Activated naive CD8-positive, alpha-beta T cell treated with anti-CD3 and anti-CD28 coated beads, Interleukin-2, amount 10 ng/mL, durations not matched to agents 7 days and 5 days (primary cell): ENCODE results near the gene GGNBP2. TPM values are rescaled to one million over a fixed set of nuclear protein-coding genes. Genes with fewer than 3 reads are reported as not detected.

Source experiments
- ATAC-seq: fragments of 150-1000 bp; cut with Tn5 transposase; one replicate; pipeline ENCODE4 v1.10.0; 2021; ENCODE audit warnings: low read depth, moderate library complexity
- POLR2A ChIA-PET: fragments of 350-600 bp; sonication (Branson Sonifier 250); formaldehyde crosslinking; loops from one replicate; lab custom pipeline; 2021; ENCODE audit warnings: antibody characterized with exemption; lab: Charles Lee
- DNase-seq: peaks from one replicate; pipeline ENCODE4 v3.0.0; 2021
- H3K27ac Mint-ChIP-seq: one replicate; pipeline ENCODE4 v1.8.0; 2022; ENCODE audit warnings: mild to moderate bottlenecking, mixed read lengths
- H3K27me3 Mint-ChIP-seq: one replicate; pipeline ENCODE4 v1.8.0; 2022; ENCODE audit warnings: mild to moderate bottlenecking, moderate library complexity, mixed read lengths
- H3K36me3 Mint-ChIP-seq: one replicate; pipeline ENCODE4 v1.8.0; 2021; ENCODE audit warnings: mild to moderate bottlenecking, mixed read lengths
- H3K4me1 Mint-ChIP-seq: one replicate; pipeline ENCODE4 v1.8.0; 2021; ENCODE audit warnings: mixed read lengths
- H3K4me3 Mint-ChIP-seq: one replicate; pipeline ENCODE4 v1.8.0; 2022; ENCODE audit warnings: mild to moderate bottlenecking, moderate library complexity, mixed read lengths
- H3K9me3 Mint-ChIP-seq: one replicate; pipeline ENCODE4 v1.8.0; 2021; ENCODE audit warnings: mixed read lengths
- total RNA-seq, 2 experiments: library from RNA; stranded (reverse); gene quantifications; one replicate each; pipeline ENCODE4 v1.2.3, GENCODE V29; 2021

Gene GGNBP2, protein sequence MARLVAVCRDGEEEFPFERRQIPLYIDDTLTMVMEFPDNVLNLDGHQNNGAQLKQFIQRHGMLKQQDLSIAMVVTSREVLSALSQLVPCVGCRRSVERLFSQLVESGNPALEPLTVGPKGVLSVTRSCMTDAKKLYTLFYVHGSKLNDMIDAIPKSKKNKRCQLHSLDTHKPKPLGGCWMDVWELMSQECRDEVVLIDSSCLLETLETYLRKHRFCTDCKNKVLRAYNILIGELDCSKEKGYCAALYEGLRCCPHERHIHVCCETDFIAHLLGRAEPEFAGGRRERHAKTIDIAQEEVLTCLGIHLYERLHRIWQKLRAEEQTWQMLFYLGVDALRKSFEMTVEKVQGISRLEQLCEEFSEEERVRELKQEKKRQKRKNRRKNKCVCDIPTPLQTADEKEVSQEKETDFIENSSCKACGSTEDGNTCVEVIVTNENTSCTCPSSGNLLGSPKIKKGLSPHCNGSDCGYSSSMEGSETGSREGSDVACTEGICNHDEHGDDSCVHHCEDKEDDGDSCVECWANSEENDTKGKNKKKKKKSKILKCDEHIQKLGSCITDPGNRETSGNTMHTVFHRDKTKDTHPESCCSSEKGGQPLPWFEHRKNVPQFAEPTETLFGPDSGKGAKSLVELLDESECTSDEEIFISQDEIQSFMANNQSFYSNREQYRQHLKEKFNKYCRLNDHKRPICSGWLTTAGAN
- total RNA-seq: 100 to 1,000 TPM; 134 to 136 TPM

DNA sequence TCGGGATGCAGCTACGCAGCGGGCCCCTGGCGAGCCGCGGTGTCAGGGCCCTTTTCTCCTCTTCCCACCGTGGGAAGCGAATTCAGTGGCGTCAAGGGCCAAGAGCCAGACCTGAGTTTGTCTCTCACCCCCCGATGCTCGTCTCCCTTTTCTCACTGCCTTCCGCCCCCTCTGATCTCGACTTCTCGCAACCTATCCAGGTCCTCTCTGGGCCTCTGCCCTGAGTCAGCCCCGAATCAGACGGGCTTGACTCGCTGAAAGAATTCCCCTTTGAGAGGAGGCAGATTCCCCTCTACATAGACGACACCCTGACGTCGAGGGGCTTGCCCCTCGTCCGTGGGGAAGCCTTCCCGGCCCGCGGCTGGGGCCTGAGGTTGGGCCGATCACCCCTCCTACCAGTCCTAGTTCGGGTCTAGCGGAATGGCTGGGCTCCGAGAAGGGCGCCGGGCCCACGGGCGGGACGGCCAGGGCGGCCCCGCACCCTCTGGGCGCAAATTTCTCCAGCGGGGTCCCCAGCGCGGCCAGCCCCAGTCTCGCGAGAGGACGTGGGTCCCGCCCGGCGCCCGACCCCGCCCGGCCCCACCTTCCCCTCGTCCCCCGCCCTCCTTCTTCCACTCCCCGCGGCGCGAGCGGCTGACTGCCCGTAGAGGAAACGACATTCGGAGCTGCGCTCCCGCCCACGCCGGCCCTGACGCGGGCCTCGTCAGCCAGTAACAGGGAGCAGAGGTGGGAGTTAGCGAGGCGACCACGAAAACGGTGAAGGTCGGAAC lies at the start of gene GGNBP2:
Gene GGNBP2 (plus strand): TSS at position 613 of the 770 bp plus-strand sequence. CDS start 806 bp downstream, outside the sequence.
- Mint-ChIP-seq H3K9me3 (no peaks in the 10 kb centered on the region), H3K4me3 (peak within 1 kb of the TSS; percentile 98), H3K36me3 (peaks cover 23% of the 10 kb centered on the region), H3K27me3 (no peaks in the 10 kb centered on the region), H3K4me1 (peaks cover 27% of the 10 kb centered on the region), H3K27ac (peak within 1 kb of the TSS; percentile 98)
- ATAC-seq (peak; percentile 70), DNase-seq (peak; percentile 93)
- POLR2A ChIA-PET: interaction anchor here (0.5 to 6.3 kb wide), 7 partner anchors 9 to 864 kb away, joined by 3 to 122 read pairs (median 12); partner anchors contain the start of genes MRM1, MYO19, PIGW and ZNHIT3

DNA sequence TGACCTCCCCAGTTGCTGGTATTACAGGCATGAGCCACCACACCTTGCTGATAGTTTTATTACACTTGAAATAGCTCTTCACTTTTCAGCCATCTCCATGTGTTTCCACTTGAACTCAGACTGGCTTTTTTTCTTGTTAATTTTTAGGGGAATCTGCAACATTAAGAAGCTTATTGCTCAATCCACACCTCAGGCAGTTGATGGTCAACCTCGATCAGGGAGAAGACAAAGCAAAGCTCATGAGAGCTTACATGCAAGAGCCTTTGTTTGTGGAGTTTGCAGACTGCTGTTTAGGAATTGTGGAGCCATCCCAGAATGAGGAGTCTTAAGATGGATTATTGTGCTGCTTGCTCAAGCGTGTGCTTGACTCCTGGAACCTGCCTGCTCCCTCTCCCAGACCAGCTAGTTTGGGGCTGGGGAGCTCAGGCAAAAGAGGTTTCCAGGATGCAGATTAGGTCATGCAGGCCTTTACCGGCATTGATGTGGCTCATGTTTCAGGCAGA lies 49.6 kb upstream of the GGNBP2 start:
- peaks cover 17% of the 10 kb centered on the region for H3K36me3 Mint-ChIP-seq
- H3K4me1 Mint-ChIP-seq: peaks cover 5% of the 10 kb centered on the region
- POLR2A ChIA-PET: interaction anchor here (0.7 to 1.2 kb wide), 2 partner anchors 9 to 10 kb away, joined by 3 to 4 read pairs; partner anchors contain the start of gene ZNHIT3
- no peaks in the 10 kb centered on the region for H3K27me3 Mint-ChIP-seq
- no peaks in the 10 kb centered on the region for H3K9me3 Mint-ChIP-seq
- no peak overlapping the region for H3K4me3 Mint-ChIP-seq
- DNase-seq (no peak), ATAC-seq (no peak)
- peak overlapping the region; percentile 13 for H3K27ac Mint-ChIP-seq

DNA sequence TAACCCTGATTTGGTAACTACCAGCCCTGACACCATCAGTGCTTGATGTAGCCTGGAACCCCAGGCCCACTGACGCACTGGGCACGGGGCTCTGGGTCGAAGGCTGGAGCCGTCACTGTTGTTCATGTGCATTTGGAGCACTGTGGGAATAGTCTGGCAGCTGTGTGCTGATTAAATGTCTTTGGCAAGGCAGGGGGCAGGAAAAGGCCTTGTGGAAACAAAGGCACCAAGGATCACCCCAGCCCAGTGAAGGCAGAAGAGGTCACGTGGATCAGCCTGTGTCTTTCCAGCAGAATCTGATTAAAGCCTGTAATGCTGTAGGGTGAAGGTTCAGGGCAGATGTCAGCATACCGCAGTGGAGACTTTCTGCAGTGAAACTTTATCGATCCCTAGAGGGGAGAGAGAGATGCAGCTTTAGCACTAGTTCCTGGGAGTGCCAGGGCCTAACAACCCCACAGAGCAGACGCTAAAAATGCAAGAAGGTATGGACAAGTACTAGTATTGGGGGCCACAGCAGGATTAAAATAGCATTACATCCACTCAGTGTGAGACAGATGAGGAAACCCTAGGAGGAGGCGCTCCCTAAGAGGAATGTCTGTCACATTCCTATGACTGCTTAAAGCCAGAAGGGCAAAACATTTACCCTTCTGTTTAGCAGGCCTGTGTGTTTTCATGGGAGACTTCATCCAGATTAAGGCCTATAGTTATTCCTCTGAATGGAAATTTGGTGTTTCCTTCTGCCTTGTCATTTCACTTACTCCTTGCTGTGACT lies 48.5 kb upstream of the GGNBP2 start:
- H3K4me3 Mint-ChIP-seq: no peak overlapping the region
- DNase-seq: no peak
- POLR2A ChIA-PET: no interaction called here
- H3K9me3 Mint-ChIP-seq: no peaks in the 10 kb centered on the region
- peaks cover 14% of the 10 kb centered on the region for H3K36me3 Mint-ChIP-seq
- no peak for ATAC-seq
- no peak overlapping the region for H3K27ac Mint-ChIP-seq
- no peaks in the 10 kb centered on the region for H3K27me3 Mint-ChIP-seq
- H3K4me1 Mint-ChIP-seq: peaks cover 3% of the 10 kb centered on the region

DNA sequence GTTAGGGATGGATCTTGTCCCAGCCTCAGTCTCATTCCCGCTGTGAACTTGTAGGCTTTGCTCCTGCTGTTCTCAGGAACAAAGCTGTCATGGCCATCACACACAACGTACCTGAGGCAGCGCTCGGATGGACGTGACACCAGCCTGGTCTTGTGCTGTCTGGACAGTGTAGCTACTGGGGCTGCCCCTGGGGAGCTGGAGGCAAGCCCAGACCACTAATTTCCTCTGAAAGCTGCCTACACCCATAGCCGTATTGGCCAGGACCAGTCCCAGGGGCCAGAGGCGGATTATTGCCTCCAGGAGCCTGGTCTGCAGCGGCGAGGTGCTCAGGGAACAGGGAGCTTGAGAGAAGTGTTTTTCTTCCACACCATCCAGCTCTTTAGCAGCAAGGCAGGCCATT lies 46.6 kb upstream of the GGNBP2 start:
- Mint-ChIP-seq H3K36me3 (peaks cover 8% of the 10 kb centered on the region), H3K9me3 (no peaks in the 10 kb centered on the region), H3K27me3 (no peaks in the 10 kb centered on the region), H3K4me3 (no peak overlapping the region), H3K27ac (no peak overlapping the region), H3K4me1 (peaks cover 1% of the 10 kb centered on the region)
- ATAC-seq (no peak), DNase-seq (no peak)
- POLR2A ChIA-PET: interaction anchor here (0.7 kb wide), 1 partner anchor 8 kb away, joined by 3 read pairs; no protein-coding TSS in a partner anchor

DNA sequence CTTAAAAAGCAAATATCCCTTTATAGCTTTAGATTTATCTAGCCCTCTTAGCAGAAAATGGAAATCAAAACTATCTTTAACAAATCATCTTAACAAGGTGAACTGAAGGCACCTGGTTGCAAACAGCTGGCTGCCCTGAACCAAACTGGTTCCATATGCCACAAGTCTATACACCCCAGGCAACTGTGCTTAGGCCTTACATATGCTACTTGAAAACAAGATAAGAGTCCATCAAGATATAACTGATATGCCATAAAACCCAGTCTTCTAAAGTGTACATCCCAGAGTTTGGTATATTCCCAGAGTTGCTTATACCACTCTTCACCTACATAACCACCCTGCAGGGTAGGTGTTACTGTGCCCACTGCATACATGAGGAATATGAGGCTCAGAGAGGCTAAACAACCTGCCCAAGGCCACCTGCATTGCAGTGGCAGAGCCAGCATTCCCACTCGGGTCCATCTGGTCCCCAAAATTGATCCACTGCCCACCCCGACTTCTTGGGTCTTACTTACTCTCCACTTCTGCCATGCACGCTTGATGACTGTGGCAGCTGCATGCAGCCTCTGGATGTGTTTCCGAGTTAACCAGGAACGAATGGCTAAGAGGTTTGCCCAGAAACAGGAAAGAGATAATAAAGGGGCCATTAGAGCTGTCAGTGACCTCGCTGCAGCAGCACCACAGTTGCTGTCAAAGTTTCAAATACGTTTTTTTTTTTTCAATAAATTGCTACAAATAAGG lies 46.0 kb upstream of the GGNBP2 start:
- no peak overlapping the region for H3K4me3 Mint-ChIP-seq
- POLR2A ChIA-PET: no interaction called here
- H3K9me3 Mint-ChIP-seq: no peaks in the 10 kb centered on the region
- H3K4me1 Mint-ChIP-seq: peaks cover 2% of the 10 kb centered on the region
- H3K27ac Mint-ChIP-seq: no peak overlapping the region
- peaks cover 8% of the 10 kb centered on the region for H3K36me3 Mint-ChIP-seq
- ATAC-seq: no peak
- no peaks in the 10 kb centered on the region for H3K27me3 Mint-ChIP-seq
- no peak for DNase-seq

DNA sequence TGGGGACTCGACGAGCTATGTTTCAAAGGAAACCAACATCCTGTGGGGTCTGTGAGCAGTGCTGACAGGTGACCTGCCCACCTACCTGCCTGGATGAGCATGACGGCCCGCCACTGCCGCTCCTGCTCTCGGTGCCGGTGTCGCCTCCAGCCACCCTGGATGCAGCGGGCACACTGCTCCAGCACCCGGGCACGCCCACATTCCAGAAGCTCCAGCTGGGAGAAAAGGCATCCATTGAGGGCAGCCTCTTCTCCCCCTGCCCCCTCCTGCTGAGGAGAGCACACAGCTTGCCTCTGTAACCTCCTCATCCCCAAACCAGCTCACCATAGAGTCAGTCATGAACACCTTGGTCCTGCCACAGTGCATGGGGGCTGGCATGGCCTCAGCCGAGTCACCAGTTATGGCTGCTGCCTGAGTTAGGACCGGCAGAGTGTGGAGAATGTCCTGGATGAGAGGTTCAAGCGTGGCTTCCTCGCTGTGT lies 43.9 kb upstream of the GGNBP2 start:
- H3K36me3 Mint-ChIP-seq: peaks cover 12% of the 10 kb centered on the region
- DNase-seq (no peak), ATAC-seq (no peak)
- POLR2A ChIA-PET: no interaction called here
- no peaks in the 10 kb centered on the region for H3K9me3 Mint-ChIP-seq
- H3K27me3 Mint-ChIP-seq: no peaks in the 10 kb centered on the region
- H3K4me1 Mint-ChIP-seq: peaks cover 3% of the 10 kb centered on the region
- H3K27ac Mint-ChIP-seq: no peak overlapping the region
- no peak overlapping the region for H3K4me3 Mint-ChIP-seq

DNA sequence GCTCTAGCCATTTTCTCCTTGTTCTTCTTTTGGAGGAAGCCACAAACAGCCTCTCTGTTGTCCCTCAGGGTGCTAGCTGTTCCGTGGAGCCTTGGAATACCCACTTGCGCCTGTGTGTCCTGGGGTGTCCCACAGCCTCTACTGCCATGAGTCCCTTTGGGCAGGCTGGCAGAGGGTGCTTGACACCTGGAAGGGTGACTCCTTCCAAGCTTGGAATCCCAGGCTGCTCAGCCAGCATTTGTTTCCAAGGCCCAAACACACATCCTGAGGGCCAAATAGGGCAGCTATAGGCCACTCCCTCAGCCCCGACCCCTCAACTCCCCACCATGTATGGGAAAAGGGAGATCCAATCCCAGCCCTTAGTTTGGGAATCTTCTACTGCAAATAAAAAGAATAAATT lies 43.4 kb upstream of the GGNBP2 start:
- no peaks in the 10 kb centered on the region for H3K9me3 Mint-ChIP-seq
- ATAC-seq: no peak
- H3K4me1 Mint-ChIP-seq: peaks cover 4% of the 10 kb centered on the region
- POLR2A ChIA-PET: no interaction called here
- DNase-seq: no peak
- no peak overlapping the region for H3K27ac Mint-ChIP-seq
- no peaks in the 10 kb centered on the region for H3K27me3 Mint-ChIP-seq
- H3K4me3 Mint-ChIP-seq: no peak overlapping the region
- H3K36me3 Mint-ChIP-seq: peaks cover 9% of the 10 kb centered on the region

DNA sequence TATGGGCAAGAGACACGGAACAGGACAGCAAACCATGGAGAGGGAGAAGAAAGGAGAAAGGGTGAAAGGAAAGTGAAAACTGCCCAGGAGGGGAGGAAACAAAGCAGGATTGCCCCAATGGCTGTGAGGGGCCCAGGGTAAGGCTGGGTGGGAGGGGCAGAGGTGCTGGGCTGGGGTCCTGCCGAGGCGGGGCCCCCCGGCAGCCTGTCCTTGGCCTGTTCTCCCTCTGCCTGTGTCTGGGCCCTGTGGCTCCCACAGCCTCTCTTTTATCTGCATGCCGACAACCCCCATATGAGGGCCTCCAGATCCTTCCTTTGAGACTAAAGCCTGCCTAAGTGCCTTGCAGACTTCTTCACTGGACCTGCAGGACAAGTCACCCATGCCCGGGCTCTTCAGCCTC lies 42.8 kb upstream of the GGNBP2 start:
- no peak for ATAC-seq
- Mint-ChIP-seq H3K9me3 (no peaks in the 10 kb centered on the region), H3K27ac (no peak overlapping the region), H3K4me1 (peaks cover 4% of the 10 kb centered on the region), H3K27me3 (no peaks in the 10 kb centered on the region), H3K36me3 (peaks cover 9% of the 10 kb centered on the region), H3K4me3 (no peak overlapping the region)
- POLR2A ChIA-PET: no interaction called here
- peak; percentile 7 for DNase-seq

DNA sequence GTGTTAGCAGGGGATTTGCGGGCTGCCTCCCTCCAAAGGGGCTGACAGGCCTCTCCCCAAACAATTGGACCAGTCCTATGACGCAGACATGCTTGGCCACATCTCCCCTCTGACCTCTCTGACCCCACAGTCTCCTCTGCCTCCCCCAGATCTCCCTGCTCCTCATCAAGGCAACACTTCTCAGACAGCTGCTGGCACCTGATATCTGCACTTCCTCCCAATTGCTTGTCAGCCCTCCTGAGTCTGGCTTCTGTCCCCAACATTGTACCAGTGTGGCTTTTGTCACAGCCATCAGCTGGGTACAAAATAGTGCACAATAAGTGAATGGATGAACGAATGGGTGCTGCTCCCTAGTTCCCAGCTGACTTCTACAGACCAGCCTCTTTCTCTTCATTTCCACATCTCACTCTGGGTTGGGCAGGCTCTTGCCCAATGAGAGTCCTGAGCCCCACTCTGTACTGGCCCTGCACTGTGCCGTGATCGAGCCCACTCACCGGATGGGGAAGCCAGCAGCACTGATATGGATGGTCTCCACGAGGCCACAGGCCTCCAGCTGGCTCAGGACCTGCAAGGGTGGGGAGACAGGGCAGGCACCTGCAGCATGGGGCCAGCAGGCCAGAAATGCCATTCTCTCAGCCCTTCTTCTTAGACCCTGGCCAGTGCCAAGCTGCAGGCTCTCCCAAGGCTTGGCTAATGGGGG lies 41.1 kb upstream of the GGNBP2 start:
- POLR2A ChIA-PET: no interaction called here
- H3K27ac Mint-ChIP-seq: no peak overlapping the region

DNA sequence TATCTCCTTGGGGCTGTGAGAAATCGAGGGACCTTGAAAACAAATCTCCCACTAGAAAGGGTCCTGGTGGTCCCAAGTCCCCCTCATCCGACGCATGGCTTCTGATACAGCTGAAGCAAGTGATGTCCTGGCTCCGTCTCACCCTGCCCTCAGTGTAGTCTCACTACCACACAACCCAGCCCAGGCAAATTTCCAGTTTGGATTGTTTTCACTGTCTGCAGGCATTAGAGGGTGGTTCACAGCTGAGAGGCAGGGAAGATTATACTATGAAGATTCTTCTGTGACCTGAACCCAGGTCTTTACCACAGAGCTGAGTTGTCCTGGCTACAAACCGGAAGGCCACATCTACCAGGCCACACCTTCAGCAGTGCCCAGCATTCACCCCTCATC lies 40.6 kb upstream of the GGNBP2 start:
- Mint-ChIP-seq H3K4me1 (peaks cover 4% of the 10 kb centered on the region), H3K27ac (no peak overlapping the region), H3K9me3 (no peaks in the 10 kb centered on the region), H3K27me3 (no peaks in the 10 kb centered on the region), H3K36me3 (peaks cover 15% of the 10 kb centered on the region), H3K4me3 (no peak overlapping the region)
- no peak for DNase-seq
- no peak for ATAC-seq
- POLR2A ChIA-PET: no interaction called here

More for the DNA sequence above, 41.1 kb upstream of the GGNBP2 start:
- peak; percentile 20 for DNase-seq
- ATAC-seq: no peak
- H3K9me3 Mint-ChIP-seq: no peaks in the 10 kb centered on the region
- H3K4me1 Mint-ChIP-seq: peaks cover 4% of the 10 kb centered on the region
- H3K36me3 Mint-ChIP-seq: peaks cover 15% of the 10 kb centered on the region
- H3K27me3 Mint-ChIP-seq: no peaks in the 10 kb centered on the region
- no peak overlapping the region for H3K4me3 Mint-ChIP-seq

DNA sequence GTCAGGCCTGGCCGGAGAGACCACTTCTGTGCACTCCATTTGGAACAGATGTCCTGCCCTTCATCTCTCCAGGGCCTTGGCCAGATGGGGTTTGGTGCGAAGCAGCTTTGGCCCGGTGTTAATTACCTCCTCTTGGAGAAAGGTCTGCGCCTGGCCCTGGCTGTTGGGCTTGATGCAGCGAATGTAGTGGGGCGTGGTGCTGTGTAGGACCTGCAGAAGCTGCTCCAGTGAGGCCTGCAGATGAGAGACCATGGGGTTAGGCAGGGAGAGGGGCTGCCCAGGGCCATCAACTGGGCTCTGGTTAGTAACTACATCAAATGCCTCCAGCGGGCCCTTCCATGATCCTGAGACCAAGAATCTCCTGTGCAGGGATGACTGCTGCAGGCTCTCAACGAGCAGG lies 39.5 kb upstream of the GGNBP2 start:
- Mint-ChIP-seq H3K9me3 (no peaks in the 10 kb centered on the region), H3K36me3 (peaks cover 15% of the 10 kb centered on the region), H3K4me1 (peaks cover 4% of the 10 kb centered on the region), H3K4me3 (no peak overlapping the region), H3K27me3 (no peaks in the 10 kb centered on the region), H3K27ac (no peak overlapping the region)
- POLR2A ChIA-PET: no interaction called here
- no peak for DNase-seq
- ATAC-seq: no peak
